ENCODE data around the gene CPNE2. TPM values are rescaled to one million over a fixed set of nuclear protein-coding genes. Genes with fewer than 3 reads are reported as not detected.
A peak's percentile ranks its signal among the peaks of the same experiment; 100 is the strongest.
"Not testable (repeated sequence)": the region's sequence is repeated elsewhere in the genome, so short reads cannot be mapped to it uniquely, and the experiment has no call there.

The CPNE2 gene
- total and polyA plus RNA-seq, 12 donors, result 9.6 to 43.6 (median 17.1) TPM

DNA sequence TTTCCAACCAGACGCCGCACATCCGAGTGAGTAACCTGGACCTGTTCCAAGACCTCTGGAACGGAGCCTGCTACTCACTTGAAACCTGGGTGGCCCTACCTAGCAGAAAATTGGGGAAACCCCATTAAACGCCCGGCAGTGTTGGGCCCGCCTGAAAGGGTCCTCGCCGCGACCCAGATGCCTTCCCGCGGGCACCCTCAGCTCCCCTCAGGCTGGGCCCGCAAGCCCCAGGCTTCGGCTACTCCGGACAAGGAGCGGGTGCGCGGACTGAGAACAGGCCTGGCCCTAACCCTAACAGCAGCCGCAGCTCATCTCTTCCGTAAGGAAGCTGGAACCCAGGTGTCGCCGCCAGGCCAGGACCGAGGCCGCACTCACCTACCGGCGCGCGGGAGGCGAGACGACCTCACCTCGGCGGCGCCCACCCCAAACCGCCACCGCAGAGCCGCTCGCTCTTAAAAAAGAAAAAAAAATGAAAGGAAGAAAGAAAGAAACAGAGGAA is 93.1 kb downstream of the CPNE2 start:
- Histone ChIP-seq H3K4me3 (peak overlapping the region; percentile 57 to 85 (median 76)), H3K4me1 (replicated peaks in 1 of 2) (peaks cover 9 to 20% of the 10 kb centered on the region in 2 donors), H3K36me3 (replicated peaks in 1 of 2) (no peaks in the 10 kb centered on the region), H3K9me3 (replicated peaks in 1 of 3) (no peaks in the 10 kb centered on the region), H3K27ac (peak overlapping the region; percentile 84 to 92 (median 86)), H3K27me3 (no peaks in the 10 kb centered on the region)
- DNase-seq, result peak; percentile 60 to 84 (median 61)
- intact Hi-C loops (cut with DNase I), result no loop called here
- TF ChIP-seq POLR2A (IDR thresholded peaks at IDR 0.05), result no peak
- peak in 1 of 6 experiments; percentile 8 for TF ChIP-seq CTCF (IDR thresholded peaks at IDR 0.05)
- WGBS, 4 donors, result 0 to 1% (median 0%) methylated on average over 22 to 37 of the region's 37 CpGs

- peak within 1 kb of the TSS; percentile 77 to 98 (median 90) for H3K4me3 ChIP-seq
- H3K4me1 ChIP-seq (replicated peaks in 1 of 2), result peaks cover 9 to 27% of the 10 kb centered on the region in 2 donors
- no peaks in the 10 kb centered on the region for H3K27me3 ChIP-seq
- H3K27ac ChIP-seq, result peak within 1 kb of the TSS; percentile 84 to 98 (median 91)
- WGBS, 4 donors, result 0 to 1% (median 0%) methylated on average over 38 to 64 of the region's 64 CpGs
- no peaks in the 10 kb centered on the region for H3K9me3 ChIP-seq (replicated peaks in 1 of 3)
- peak; percentile 99 to 100 (median 99) for DNase-seq
- no peaks in the 10 kb centered on the region for H3K36me3 ChIP-seq (replicated peaks in 1 of 2)
- intact Hi-C loops (cut with DNase I), result no loop called here
- TF ChIP-seq POLR2A (IDR thresholded peaks at IDR 0.05) (peak; percentile 50 to 85), CTCF (IDR thresholded peaks at IDR 0.05) (no peak)
Measured at GRCh38 chr16:57185945-57186871, 93.8 kb downstream of the CPNE2 start, which contains the start of the genes PSME3IP1 and RSPRY1. Gene PSME3IP1 (minus strand): TSS chr16:57186039. CDS start chr16:57173854, 12,185 bp downstream. Gene RSPRY1 (plus strand): TSS chr16:57186329. CDS start chr16:57204659, 18,330 bp downstream.

- no peak for TF ChIP-seq CTCF (IDR thresholded peaks at IDR 0.05)
- peak in 1 of 2 donors; percentile 12 for TF ChIP-seq POLR2A (IDR thresholded peaks at IDR 0.05)
- Histone ChIP-seq H3K36me3 (replicated peaks in 1 of 2) (no peaks in the 10 kb centered on the region), H3K27me3 (no peaks in the 10 kb centered on the region), H3K27ac (peak overlapping the region; percentile 50 to 98 (median 91)), H3K4me1 (replicated peaks in 1 of 2) (peaks cover 9 to 35% of the 10 kb centered on the region in 2 donors), H3K9me3 (replicated peaks in 1 of 3) (no peaks in the 10 kb centered on the region), H3K4me3 (peak overlapping the region; percentile 14 to 98 (median 90))
- DNase-seq, result peak in 6 of 7 donors; percentile 21 to 37 (median 26)
- intact Hi-C loops (cut with DNase I), result no loop called here
- WGBS, 4 donors, result 2 to 3% (median 2%) methylated on average over 23 to 28 of the region's 28 CpGs
Measured at GRCh38 chr16:57186872-57187854, 94.8 kb downstream of the CPNE2 start.

DNA sequence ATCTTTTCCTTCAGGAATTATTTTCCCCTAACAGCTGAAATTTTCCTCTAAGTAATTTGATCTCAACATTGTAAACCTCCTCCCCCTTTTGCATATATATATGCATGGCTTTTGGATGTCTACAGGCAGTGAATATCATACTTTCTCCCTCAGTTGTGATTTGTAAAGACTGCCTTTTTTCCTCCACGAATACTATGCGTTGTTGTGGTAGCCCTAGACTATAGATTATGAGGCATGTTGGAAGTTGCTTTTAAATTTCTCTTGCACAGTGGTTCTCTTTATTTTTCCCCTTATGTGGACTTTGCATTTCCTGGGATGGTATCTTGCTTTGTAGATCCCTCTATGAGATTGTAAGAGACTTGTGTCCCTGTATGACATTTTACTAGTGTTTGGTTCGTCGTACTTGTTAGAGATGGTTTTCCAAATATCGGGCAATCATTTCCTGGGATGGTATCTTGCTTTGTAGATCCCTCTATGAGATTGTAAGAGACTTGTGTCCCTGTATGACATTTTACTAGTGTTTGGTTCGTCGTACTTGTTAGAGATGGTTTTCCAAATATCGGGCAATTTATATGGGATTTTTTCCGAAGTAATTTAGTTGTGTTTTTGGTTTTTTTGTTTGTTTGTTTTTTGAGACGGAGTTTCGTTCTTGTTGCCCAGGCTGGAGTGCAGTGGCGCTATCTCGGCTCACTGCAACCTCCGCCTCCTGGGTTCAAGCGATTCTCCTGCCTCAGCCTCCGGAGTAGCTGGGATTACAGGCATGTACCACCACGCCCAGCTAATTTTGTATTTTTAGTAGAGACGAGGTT is 95.7 kb downstream of the CPNE2 start:
- H3K27me3 ChIP-seq; intact Hi-C loops (cut with DNase I); DNase-seq; H3K36me3 ChIP-seq (replicated peaks in 1 of 2); H3K9me3 ChIP-seq (replicated peaks in 1 of 3): not testable (repeated sequence)
- Histone ChIP-seq H3K27ac (peak overlapping the region in 2 of 5 donors; percentile 88 to 95), H3K4me1 (replicated peaks in 1 of 2) (peaks cover 9 to 38% of the 10 kb centered on the region in 2 donors), H3K4me3 (peak overlapping the region in 1 of 4 donors; percentile 85)
- WGBS, 4 donors, result 74 to 89% (median 80%) methylated on average over 18 of the region's 18 CpGs
